ENCODE measurements around the gene SLC6A11.

DNA sequence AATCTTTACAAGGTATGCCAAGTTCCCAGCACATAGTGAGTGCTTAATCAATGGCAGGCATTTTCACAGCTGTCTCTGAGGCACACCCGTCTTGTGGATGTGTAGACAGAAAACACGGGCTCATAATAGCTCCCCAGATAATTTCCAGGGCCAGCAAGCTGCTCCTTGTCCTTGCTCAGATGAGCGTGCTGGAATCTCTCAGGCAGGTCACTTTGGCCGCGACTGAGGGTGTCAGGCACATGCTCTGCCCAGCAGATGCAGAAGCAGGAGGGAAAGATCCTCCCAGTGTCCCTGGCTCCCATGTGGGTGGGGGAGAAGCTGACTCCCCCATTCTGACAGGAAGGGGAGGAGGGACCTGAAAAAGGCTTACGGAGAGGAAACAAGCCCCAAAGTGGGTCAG is 141.0 kb downstream of the SLC6A11 start:
- TF ChIP-seq, protein P1, sequence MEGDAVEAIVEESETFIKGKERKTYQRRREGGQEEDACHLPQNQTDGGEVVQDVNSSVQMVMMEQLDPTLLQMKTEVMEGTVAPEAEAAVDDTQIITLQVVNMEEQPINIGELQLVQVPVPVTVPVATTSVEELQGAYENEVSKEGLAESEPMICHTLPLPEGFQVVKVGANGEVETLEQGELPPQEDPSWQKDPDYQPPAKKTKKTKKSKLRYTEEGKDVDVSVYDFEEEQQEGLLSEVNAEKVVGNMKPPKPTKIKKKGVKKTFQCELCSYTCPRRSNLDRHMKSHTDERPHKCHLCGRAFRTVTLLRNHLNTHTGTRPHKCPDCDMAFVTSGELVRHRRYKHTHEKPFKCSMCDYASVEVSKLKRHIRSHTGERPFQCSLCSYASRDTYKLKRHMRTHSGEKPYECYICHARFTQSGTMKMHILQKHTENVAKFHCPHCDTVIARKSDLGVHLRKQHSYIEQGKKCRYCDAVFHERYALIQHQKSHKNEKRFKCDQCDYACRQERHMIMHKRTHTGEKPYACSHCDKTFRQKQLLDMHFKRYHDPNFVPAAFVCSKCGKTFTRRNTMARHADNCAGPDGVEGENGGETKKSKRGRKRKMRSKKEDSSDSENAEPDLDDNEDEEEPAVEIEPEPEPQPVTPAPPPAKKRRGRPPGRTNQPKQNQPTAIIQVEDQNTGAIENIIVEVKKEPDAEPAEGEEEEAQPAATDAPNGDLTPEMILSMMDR (IDR thresholded peaks at IDR 0.05 in 4 of 5, conservative IDR thresholded peaks at IDR 0.05 in 1 of 5): no peak
- TF ChIP-seq POLR2A (IDR thresholded peaks at IDR 0.05): no peak

Measured in gastrocnemius medialis (tissue), 4 donors.